Measurements from ENCODE around the gene TP73.

The TP73 gene

DNA sequence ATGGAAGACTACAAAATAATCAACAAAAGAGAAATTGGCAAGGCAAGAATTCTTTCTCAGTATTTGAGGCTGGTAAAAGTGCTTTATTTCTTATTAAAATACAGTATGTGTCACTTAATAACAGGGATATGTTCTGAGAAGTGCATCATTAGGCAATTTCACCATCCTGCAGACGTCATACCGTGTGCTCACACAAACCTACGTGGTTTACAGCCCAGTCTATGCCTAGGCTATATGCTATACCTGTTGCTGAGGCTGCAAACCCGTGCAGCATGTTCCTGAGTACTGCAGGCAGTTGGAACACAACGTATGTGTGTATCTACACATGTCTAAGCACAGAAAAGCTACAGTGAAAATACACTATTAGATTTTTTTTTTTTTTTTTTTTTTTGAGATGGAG is 97.2 kb downstream of the TP73 start:
- Histone ChIP-seq H3K27ac (ENCODE audit: insufficient read depth in 1 of 2, low read depth in 1 of 2, low read length in 2 of 2, poor library complexity in 1 of 2, severe bottlenecking in 2 of 2) (no peak overlapping the region), H3K27me3 (replicated peaks in 2 of 5; ENCODE audit: control insufficient read depth in 4 of 5, insufficient read depth in 5 of 5, low read length in 4 of 5) (peaks cover 0 to 3% (median 2%) of the 10 kb centered on the region in 5 experiments), H3K4me1 (ENCODE audit: control extremely low read depth in 1 of 4, control insufficient read depth in 4 of 4, insufficient read depth in 4 of 4, low read length in 3 of 4) (peaks cover 0 to 31% (median 18%) of the 10 kb centered on the region in 4 experiments), H3K36me3 (ENCODE audit: control insufficient read depth in 4 of 4, insufficient read depth in 4 of 4, low read length in 3 of 4) (peaks cover 0 to 4% (median 2%) of the 10 kb centered on the region in 4 experiments), H3K4me3 (ENCODE audit: control insufficient read depth in 1 of 7, extremely low read depth in 1 of 7, insufficient read depth in 4 of 7, low read depth in 2 of 7, low read length in 6 of 7) (no peak overlapping the region), H3K9me3 (ENCODE audit: control extremely low read depth in 1 of 5, control insufficient read depth in 4 of 5, insufficient read depth in 2 of 5, low read depth in 1 of 5, low read length in 4 of 5) (no peaks in the 10 kb centered on the region)
- no peak for DNase-seq
- 92% methylated on average over 3 of the region's 5 CpGs for WGBS (ENCODE audit: insufficient coverage)
- ChIA-PET CTCF (no interaction called here), POLR2A (no interaction called here)

DNA sequence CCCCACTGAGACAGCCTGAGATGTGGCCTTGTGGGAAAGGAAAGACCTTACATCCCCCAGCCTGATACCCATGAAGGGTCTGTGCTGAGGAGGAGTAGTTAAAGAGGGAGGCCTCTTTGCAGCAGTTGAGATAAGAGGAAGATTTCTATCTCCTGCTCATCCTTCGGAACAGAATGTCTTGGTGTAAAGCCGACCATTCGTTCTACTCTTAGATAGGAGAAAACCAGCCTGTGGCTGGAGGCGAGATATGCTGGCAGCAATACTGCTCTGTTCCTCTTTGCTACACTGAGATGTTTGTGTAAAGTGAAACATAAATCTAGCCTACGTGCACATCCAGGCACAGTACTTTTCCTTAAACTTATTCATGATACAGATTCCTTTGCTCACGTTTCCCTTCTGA is 98.4 kb downstream of the TP73 start:
- peaks cover 0 to 8% (median 2%) of the 10 kb centered on the region in 5 experiments for H3K27me3 ChIP-seq (replicated peaks in 2 of 5; ENCODE audit: control insufficient read depth in 4 of 5, insufficient read depth in 5 of 5, low read length in 4 of 5)
- DNase-seq = no peak
- H3K9me3 ChIP-seq (ENCODE audit: control extremely low read depth in 1 of 5, control insufficient read depth in 4 of 5, insufficient read depth in 2 of 5, low read depth in 1 of 5, low read length in 4 of 5) = no peaks in the 10 kb centered on the region
- peaks cover 0 to 26% (median 16%) of the 10 kb centered on the region in 4 experiments for H3K4me1 ChIP-seq (ENCODE audit: control extremely low read depth in 1 of 4, control insufficient read depth in 4 of 4, insufficient read depth in 4 of 4, low read length in 3 of 4)
- no peaks in the 10 kb centered on the region for H3K36me3 ChIP-seq (ENCODE audit: control insufficient read depth in 4 of 4, insufficient read depth in 4 of 4, low read length in 3 of 4)
- H3K27ac ChIP-seq (ENCODE audit: insufficient read depth in 1 of 2, low read depth in 1 of 2, low read length in 2 of 2, poor library complexity in 1 of 2, severe bottlenecking in 2 of 2) = no peak overlapping the region
- POLR2A ChIA-PET = no interaction called here
- CTCF ChIA-PET = no interaction called here
- WGBS (ENCODE audit: insufficient coverage) = 83% methylated on average over 5 of the region's 6 CpGs
- no peak overlapping the region for H3K4me3 ChIP-seq (ENCODE audit: control insufficient read depth in 1 of 7, extremely low read depth in 1 of 7, insufficient read depth in 4 of 7, low read depth in 2 of 7, low read length in 6 of 7)

DNA sequence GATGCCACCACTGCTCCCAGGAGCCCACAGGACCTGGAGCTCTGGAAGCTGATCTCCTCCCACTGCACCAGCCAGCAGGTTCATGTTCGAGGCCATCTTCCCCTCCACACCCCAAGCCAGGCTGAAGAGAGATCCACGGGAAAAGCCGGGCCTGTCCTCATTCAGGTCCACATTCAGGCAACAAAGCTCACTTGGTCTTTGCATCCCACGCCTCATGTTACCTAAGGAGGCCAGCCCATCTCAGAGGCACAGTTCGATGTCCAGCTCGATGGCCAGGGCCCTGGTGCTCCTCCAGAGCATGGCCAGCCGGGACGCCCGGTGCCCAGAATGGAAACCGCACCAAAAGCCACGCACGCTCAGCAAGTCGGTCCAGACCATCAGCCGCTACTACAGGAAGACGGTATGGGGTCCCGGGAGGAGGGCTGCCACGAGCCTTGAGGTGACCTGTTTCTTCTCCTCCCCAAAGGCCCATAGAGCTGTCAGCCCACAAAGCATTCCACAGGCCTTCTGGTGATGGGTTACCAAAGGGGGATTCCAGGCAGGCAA is 100.2 kb downstream of the TP73 start, which contains the start of gene CCDC27:
Gene CCDC27, plus strand, starts transcription at position 51 of the 546 bp plus-strand sequence. Its CDS starts 32 bp downstream, at position 83.
- Histone ChIP-seq H3K9me3 (ENCODE audit: control extremely low read depth in 1 of 5, control insufficient read depth in 4 of 5, insufficient read depth in 2 of 5, low read depth in 1 of 5, low read length in 4 of 5) (no peaks in the 10 kb centered on the region), H3K4me1 (ENCODE audit: control extremely low read depth in 1 of 4, control insufficient read depth in 4 of 4, insufficient read depth in 4 of 4, low read length in 3 of 4) (peaks cover 0 to 11% (median 5%) of the 10 kb centered on the region in 4 experiments), H3K27ac (ENCODE audit: insufficient read depth in 1 of 2, low read depth in 1 of 2, low read length in 2 of 2, poor library complexity in 1 of 2, severe bottlenecking in 2 of 2) (no peak within 1 kb of the TSS), H3K4me3 (ENCODE audit: control insufficient read depth in 1 of 7, extremely low read depth in 1 of 7, insufficient read depth in 4 of 7, low read depth in 2 of 7, low read length in 6 of 7) (no peak within 1 kb of the TSS), H3K27me3 (replicated peaks in 2 of 5; ENCODE audit: control insufficient read depth in 4 of 5, insufficient read depth in 5 of 5, low read length in 4 of 5) (peaks cover 0 to 10% (median 2%) of the 10 kb centered on the region in 5 experiments), H3K36me3 (ENCODE audit: control insufficient read depth in 4 of 4, insufficient read depth in 4 of 4, low read length in 3 of 4) (no peaks in the 10 kb centered on the region)
- 92% methylated on average over 17 of the region's 17 CpGs for WGBS (ENCODE audit: insufficient coverage)
- POLR2A ChIA-PET = no interaction called here
- no peak for DNase-seq
- CTCF ChIA-PET = no interaction called here

DNA sequence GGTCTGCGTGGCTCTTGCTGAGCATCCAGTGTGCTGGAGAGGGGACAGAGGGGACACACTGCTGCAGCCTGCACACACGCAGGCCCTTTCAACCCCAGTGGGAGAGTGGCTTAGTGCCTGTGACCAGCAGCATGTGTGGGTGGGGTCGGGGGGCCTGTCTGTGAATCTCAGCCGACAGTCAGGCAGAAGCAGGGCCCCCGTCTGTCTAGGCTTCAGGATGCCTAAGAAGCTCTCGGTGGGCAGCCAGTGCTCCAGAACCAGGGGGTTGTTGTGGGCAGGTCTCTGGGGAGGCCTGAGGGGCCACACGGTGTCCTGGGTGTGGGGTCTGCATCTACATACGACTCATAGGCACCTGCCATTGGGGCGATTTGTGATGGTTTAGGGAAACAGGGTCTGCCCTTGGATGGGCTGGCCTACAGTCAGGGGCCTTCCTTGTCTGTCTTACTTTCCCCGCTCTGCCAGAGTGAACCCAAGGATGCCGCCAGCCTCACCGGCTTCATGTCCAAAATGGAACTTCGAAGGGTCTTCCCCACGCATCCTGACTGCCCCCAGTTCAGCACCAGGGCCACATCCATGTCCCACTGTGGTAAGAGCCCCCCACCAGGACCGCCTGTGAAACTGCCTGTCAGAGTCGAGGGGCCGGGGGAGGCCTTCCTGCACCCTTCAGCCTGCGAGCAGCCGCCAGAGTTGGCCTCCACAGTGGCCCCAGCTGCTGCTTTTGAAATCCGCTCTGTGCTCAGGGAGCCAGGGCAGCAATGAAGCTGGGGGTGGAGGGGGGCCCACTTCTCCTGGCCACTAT is 101.5 kb downstream of the TP73 start:
- peaks cover 0 to 4% (median 0%) of the 10 kb centered on the region in 4 experiments for H3K4me1 ChIP-seq (ENCODE audit: control extremely low read depth in 1 of 4, control insufficient read depth in 4 of 4, insufficient read depth in 4 of 4, low read length in 3 of 4)
- no peaks in the 10 kb centered on the region for H3K9me3 ChIP-seq (ENCODE audit: control extremely low read depth in 1 of 5, control insufficient read depth in 4 of 5, insufficient read depth in 2 of 5, low read depth in 1 of 5, low read length in 4 of 5)
- WGBS (ENCODE audit: insufficient coverage) = 93% methylated on average over 17 of the region's 20 CpGs
- peaks cover 0 to 10% (median 2%) of the 10 kb centered on the region in 5 experiments for H3K27me3 ChIP-seq (replicated peaks in 2 of 5; ENCODE audit: control insufficient read depth in 4 of 5, insufficient read depth in 5 of 5, low read length in 4 of 5)
- DNase-seq = no peak
- H3K27ac ChIP-seq (ENCODE audit: insufficient read depth in 1 of 2, low read depth in 1 of 2, low read length in 2 of 2, poor library complexity in 1 of 2, severe bottlenecking in 2 of 2) = no peak overlapping the region
- ChIA-PET POLR2A (no interaction called here), CTCF (no interaction called here)
- no peak overlapping the region for H3K4me3 ChIP-seq (ENCODE audit: control insufficient read depth in 1 of 7, extremely low read depth in 1 of 7, insufficient read depth in 4 of 7, low read depth in 2 of 7, low read length in 6 of 7)
- no peaks in the 10 kb centered on the region for H3K36me3 ChIP-seq (ENCODE audit: control insufficient read depth in 4 of 4, insufficient read depth in 4 of 4, low read length in 3 of 4)

DNA sequence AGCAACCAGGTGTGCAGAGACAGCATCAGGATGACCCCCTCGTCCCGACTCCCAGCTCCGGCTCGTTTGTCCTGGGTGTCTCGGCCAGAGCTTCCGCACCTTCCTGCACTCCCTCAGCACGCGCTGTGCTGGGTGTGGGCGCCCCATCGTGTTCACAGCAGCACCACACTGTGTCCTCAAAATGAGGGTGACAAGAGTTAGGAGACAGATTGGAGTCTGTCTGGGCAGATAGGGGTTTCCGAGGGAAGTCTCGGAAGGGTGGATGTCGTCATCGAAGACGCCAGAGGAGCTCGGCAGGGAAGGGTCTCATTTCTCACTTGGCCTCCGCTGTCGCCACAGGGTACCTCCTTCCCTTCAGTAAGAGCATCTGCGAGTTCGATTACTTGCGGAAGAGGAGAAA is 104.1 kb downstream of the TP73 start:
- peaks cover 0 to 21% (median 6%) of the 10 kb centered on the region in 5 experiments for H3K27me3 ChIP-seq (replicated peaks in 2 of 5; ENCODE audit: control insufficient read depth in 4 of 5, insufficient read depth in 5 of 5, low read length in 4 of 5)
- H3K36me3 ChIP-seq (ENCODE audit: control insufficient read depth in 4 of 4, insufficient read depth in 4 of 4, low read length in 3 of 4) = no peaks in the 10 kb centered on the region
- DNase-seq = no peak
- WGBS (ENCODE audit: insufficient coverage) = 86% methylated on average over 18 of the region's 21 CpGs
- no peak overlapping the region for H3K27ac ChIP-seq (ENCODE audit: insufficient read depth in 1 of 2, low read depth in 1 of 2, low read length in 2 of 2, poor library complexity in 1 of 2, severe bottlenecking in 2 of 2)
- peaks cover 0 to 7% (median 0%) of the 10 kb centered on the region in 5 experiments for H3K9me3 ChIP-seq (ENCODE audit: control extremely low read depth in 1 of 5, control insufficient read depth in 4 of 5, insufficient read depth in 2 of 5, low read depth in 1 of 5, low read length in 4 of 5)
- ChIA-PET CTCF (interaction anchor here (0.6 to 1.1 kb wide), 2 partner anchors 10 to 12 kb away, joined by 3 to 5 read pairs; no protein-coding TSS in a partner anchor), POLR2A (interaction anchor here (0.7 to 0.8 kb wide), 2 partner anchors 13 to 86 kb away, joined by 3 to 4 read pairs; no protein-coding TSS in a partner anchor)
- no peaks in the 10 kb centered on the region for H3K4me1 ChIP-seq (ENCODE audit: control extremely low read depth in 1 of 4, control insufficient read depth in 4 of 4, insufficient read depth in 4 of 4, low read length in 3 of 4)
- H3K4me3 ChIP-seq (ENCODE audit: control insufficient read depth in 1 of 7, extremely low read depth in 1 of 7, insufficient read depth in 4 of 7, low read depth in 2 of 7, low read length in 6 of 7) = no peak overlapping the region

DNA sequence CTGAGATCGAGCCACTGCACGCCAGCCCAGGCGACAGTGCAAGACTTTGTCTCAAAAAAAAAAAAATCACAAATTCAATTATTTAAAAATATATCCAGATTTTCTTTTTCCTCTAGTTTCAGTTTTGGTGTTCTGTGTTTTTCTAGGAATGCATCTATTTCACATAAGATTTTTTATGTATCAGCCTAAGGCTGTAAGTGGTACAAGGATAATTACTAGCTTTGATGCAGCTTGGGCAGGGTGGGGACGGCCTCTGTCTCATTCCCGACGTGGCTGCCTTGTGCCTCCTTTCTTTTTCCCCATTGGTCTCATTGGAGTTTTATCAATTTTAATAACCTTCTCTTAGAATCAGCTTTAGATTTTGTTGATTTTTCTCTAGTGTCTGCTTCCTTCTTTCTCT is 106.8 kb downstream of the TP73 start:
- no peak overlapping the region for H3K4me3 ChIP-seq (ENCODE audit: control insufficient read depth in 1 of 7, extremely low read depth in 1 of 7, insufficient read depth in 4 of 7, low read depth in 2 of 7, low read length in 6 of 7)
- POLR2A ChIA-PET = no interaction called here
- H3K27me3 ChIP-seq (replicated peaks in 2 of 5; ENCODE audit: control insufficient read depth in 4 of 5, insufficient read depth in 5 of 5, low read length in 4 of 5) = peaks cover 0 to 21% (median 6%) of the 10 kb centered on the region in 5 experiments
- peaks cover 0 to 7% (median 0%) of the 10 kb centered on the region in 5 experiments for H3K9me3 ChIP-seq (ENCODE audit: control extremely low read depth in 1 of 5, control insufficient read depth in 4 of 5, insufficient read depth in 2 of 5, low read depth in 1 of 5, low read length in 4 of 5)
- WGBS (ENCODE audit: insufficient coverage) = no CpG with 5 or more reads among the region's 6 CpGs
- no peak overlapping the region for H3K27ac ChIP-seq (ENCODE audit: insufficient read depth in 1 of 2, low read depth in 1 of 2, low read length in 2 of 2, poor library complexity in 1 of 2, severe bottlenecking in 2 of 2)
- no peaks in the 10 kb centered on the region for H3K4me1 ChIP-seq (ENCODE audit: control extremely low read depth in 1 of 4, control insufficient read depth in 4 of 4, insufficient read depth in 4 of 4, low read length in 3 of 4)
- H3K36me3 ChIP-seq (ENCODE audit: control insufficient read depth in 4 of 4, insufficient read depth in 4 of 4, low read length in 3 of 4) = no peaks in the 10 kb centered on the region
- DNase-seq = no peak
- CTCF ChIA-PET = interaction anchor here (0.6 to 1.6 kb wide), 4 partner anchors 8 to 35 kb away, joined by 3 to 5 read pairs (median 3); no protein-coding TSS in a partner anchor

DNA sequence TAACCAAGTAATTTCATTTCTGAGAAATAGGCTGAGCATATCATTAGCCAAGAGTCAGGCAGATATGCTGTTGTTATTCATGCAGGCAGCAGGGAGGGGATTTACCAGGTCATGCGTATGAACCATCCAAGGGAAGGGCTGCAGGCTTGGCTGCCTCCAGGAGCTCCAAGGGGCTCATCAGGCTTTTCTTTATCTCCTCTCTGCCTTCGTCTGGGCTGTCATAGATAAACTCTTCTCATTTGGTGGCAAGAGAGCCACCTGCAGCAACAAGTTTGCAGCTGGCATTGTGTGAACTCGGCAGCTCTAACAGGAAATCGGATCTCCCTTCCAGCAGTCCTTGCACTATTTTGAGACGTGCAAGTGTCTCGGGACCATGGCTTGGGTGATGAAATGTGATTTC is 107.5 kb downstream of the TP73 start:
- Histone ChIP-seq H3K4me3 (ENCODE audit: control insufficient read depth in 1 of 7, extremely low read depth in 1 of 7, insufficient read depth in 4 of 7, low read depth in 2 of 7, low read length in 6 of 7) (no peak overlapping the region), H3K9me3 (ENCODE audit: control extremely low read depth in 1 of 5, control insufficient read depth in 4 of 5, insufficient read depth in 2 of 5, low read depth in 1 of 5, low read length in 4 of 5) (peaks cover 0 to 7% (median 0%) of the 10 kb centered on the region in 5 experiments), H3K27ac (ENCODE audit: insufficient read depth in 1 of 2, low read depth in 1 of 2, low read length in 2 of 2, poor library complexity in 1 of 2, severe bottlenecking in 2 of 2) (no peak overlapping the region), H3K4me1 (ENCODE audit: control extremely low read depth in 1 of 4, control insufficient read depth in 4 of 4, insufficient read depth in 4 of 4, low read length in 3 of 4) (no peaks in the 10 kb centered on the region), H3K27me3 (replicated peaks in 2 of 5; ENCODE audit: control insufficient read depth in 4 of 5, insufficient read depth in 5 of 5, low read length in 4 of 5) (peaks cover 0 to 21% (median 4%) of the 10 kb centered on the region in 5 experiments), H3K36me3 (ENCODE audit: control insufficient read depth in 4 of 4, insufficient read depth in 4 of 4, low read length in 3 of 4) (no peaks in the 10 kb centered on the region)
- ChIA-PET CTCF (interaction anchor here (1.3 to 1.7 kb wide), 3 partner anchors 10 to 35 kb away, joined by 3 to 4 read pairs (median 3); no protein-coding TSS in a partner anchor), POLR2A (no interaction called here)
- no peak for DNase-seq
- 52% methylated on average over 4 of the region's 6 CpGs for WGBS (ENCODE audit: insufficient coverage)

All from common myeloid progenitor, CD34-positive (primary cell).